GM21381 (cell line): ENCODE results near the gene RTP5.
A peak's percentile ranks its signal among the peaks of the same experiment; 100 is the strongest.

ENCODE experiments used
- ATAC-seq: cut with Tn5 transposase; IDR thresholded peaks from one replicate; pipeline ENCODE4 v1.9.1; 2021; ENCODE audit warnings: mild to moderate bottlenecking, moderate library complexity; ENCODE audit not compliant: unreplicated experiment

RTP5 gene

DNA sequence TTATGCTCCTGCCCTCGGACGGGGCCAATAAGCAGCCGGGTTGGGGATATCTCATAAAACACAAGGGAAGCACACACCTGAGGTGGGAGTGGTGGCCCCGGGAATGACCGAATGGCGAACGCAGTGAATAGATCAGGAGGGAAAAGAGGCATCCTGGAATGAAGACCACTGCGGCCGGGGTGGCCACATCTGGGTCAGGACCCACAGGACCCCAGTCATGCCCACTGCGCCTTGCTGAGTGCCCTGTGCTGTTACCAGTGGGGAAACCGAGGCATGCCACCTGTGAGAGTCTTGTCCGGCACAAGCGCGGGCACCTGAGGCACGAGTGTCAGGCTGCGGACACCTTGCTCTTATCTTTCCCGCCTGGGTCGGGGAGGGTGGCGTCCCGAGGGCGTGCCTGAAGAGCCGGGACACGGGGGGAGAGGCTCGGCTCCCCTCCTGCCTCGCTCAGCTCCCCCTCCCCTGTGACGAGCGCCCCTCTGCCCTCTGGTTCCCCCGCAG lies 12.4 kb upstream of the RTP5 start:
- ATAC-seq: no peak

DNA sequence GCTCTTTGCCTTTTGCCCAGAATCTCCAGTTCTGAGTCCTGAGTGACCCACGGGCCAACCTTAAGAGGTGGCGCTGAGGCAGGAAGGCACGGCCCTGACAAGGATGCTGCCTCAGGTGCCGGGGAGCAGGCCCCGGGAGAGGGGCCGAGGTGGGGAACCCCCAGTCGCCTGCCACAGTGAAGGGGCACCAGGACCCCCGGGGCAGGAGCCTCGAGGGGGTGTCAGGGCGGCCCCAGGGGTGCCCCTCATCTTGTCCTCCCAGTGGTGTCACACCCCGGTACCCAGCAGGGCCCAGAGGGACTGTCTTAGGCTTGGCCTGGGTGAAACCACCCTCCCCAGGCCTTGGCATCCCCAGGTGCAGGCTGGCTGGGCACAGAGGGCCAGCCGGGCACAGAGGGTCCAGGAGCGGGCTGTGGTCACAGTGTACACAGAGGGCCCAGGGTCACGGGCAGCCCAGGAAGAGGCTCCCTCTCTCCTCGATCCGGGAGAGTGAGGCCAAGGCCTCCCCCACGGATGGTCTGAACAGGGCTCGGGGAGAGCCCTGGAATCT lies 11.9 kb upstream of the RTP5 start:
- no peak for ATAC-seq

DNA sequence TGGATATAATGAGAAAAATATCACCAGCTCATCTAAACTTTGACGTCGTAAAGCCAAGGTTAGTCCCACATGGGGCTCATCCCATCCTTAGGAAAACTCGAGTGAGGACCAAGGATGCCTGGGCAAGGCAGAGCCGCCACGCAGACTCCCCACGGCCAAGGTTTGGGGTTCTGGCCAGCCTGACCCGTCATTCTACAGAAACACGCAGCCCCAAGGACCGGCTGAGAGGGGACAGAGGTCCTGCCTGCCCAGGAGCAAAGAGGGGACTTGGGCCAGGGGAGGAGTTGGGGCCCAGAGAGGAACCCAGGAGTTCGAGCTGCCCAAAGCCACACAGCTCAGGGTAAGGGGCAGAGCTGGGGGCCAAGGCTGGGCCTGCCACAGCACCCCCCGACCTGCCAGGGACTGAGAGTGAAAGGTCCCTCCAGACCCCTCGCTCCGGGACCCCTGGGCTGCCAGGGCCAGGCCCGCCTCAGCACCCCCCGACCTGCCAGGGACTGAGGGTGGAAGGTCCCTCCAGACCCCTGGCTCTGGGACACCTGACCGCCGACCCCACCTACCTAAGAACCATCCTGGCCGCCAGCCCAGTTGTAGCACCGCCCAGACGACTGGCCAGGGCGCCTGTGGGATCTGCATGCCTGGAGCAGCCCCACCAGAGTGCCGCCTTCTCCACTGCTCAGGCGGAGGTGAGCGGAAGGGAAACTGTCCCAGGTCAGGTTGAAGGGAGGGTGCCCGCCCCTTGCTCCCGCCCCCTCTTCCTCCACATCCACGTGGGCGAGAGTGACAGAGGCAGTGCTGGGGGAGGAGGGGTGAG lies 11.1 kb upstream of the RTP5 start, which contains the start of gene PDCD1:
TSS of gene PDCD1 (minus strand) at position 689 of the 811 bp plus-strand sequence. CDS start at position 633, 56 bp downstream.
- no peak for ATAC-seq

DNA sequence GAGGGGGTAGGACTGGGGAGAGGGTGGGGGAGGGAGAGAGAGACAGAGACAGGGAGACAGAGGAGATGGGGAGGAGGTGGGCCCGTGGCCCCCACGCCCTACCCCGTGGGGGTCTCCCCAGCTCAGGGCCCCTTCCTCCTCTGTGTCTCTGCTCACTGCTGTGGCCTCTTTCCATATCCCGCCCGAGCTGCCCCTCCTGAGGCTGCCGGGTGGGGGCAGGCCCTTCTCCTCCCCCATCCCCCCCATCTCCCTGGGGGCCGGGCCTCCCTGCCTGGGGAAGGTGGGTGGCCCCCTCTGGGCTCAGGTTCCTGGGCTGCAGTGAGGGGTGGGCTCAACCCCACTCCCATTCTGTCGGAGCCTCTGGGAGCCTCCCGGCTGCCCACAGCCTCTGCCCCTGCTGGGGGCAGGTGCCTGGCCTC lies 10.5 kb upstream of the RTP5 start:
- ATAC-seq: no peak

DNA sequence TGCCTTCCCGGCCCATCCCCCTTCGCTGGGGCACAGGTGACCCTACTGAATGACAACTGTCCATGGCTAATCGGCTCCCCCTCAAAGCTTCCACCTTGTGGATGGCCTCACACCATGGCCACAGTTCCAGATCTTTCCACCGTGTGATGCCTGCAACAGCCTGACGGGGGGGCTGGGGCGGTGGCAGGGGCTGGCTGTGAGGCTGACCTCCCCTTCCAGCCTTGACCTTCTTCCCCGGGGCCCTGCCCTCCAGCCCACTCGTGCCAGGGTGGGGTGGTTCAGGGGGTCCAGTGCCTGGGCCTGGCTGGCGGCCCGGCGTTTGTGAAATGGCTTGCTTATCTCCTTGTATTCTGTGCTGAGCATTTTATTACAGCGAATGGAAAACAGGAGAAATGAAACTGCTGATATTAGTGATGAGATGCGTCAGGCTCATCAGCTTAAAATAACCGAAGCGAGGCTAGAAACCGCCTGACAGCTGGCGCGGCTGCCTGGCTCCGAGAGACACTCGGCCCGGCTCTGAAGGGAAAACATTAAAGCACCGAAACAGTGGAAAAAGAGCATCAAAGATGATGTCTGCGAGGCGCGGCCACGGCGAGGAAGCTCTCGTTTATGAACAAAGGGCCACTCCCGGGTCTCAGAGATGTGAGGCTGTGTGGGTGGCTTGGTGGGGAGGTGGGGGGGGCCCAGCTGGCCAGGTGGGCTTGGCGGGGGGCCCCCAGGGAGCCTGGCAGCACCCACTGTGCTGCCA lies 9.9 kb upstream of the RTP5 start:
- ATAC-seq: peak; percentile 50

DNA sequence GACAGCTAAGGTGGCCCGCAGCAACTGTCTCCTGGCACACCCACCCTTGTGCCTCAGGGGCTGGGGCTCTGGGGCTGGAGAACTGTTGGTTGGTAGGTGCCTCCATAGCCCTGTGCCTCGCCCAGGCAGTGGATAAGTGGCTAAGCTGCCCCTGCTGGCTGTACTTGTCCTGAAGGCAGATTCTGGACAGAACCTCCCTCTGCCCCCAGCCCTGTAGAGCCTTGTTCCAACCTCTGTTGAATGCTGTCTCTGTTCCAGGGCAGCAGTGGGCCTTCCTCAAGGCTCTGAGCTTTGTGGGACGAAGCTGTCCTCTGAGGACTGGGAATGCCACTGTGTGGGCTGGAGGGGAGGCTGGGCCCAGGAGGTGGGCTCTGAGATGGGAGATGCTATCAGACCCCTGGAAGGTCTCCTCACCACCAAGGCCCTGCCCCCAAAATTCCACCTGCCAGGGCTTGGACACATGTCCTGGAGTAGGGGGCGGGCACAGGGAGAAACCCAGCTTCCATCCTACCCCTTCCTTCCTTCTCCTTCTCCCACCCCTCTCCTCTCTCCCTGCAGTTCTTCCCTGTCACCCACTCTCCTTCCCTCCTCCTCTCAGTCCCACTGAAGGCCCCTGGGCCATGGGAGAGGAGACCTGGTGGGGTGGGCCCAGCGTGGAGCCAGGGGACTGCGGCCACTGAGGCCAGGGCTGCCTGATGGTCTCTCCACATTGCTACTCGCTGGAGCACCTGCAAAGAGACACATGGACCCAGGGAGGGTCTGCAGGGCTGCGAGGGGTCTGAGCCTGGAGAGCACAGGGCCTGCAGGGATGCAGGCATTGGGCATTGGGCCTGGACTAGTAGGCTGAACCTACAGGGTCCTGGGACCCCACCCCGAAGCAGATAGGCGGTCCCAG lies 9.1 kb upstream of the RTP5 start:
- ATAC-seq: no peak

DNA sequence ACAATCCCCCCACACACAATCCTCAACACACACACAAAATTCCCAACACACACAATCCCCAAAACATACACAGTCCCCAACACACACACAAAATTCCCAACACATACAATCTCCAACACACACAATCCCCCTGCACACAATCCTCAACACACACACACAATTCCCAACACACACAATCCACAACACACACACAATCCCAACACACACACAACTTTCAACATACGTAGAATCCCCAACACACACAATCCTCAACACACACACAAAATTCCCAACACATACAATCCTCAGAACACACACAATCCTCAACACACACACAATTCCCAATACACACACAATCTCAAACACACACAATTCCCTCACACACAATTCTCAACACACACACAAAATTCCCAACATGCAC lies 8.3 kb upstream of the RTP5 start:
- no peak for ATAC-seq

DNA sequence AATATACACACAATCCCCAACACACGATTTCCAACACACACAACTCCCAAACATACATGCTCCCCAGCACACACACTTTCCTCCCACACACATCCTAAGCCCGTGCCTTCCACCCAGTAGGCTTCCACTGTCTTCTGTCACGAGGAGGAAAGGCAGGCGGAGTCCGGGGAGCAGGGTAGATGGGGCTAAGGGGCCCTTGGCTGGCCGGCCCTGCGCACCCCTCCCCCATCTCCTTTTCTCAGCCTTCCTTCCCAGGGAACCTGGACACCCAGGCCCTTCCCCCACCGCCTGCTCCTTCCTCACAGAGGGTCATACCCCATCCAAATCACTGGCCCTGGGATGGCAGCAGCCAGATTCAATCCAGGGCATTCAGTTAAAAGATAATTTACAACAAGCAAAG lies 7.4 kb upstream of the RTP5 start:
- no peak for ATAC-seq

DNA sequence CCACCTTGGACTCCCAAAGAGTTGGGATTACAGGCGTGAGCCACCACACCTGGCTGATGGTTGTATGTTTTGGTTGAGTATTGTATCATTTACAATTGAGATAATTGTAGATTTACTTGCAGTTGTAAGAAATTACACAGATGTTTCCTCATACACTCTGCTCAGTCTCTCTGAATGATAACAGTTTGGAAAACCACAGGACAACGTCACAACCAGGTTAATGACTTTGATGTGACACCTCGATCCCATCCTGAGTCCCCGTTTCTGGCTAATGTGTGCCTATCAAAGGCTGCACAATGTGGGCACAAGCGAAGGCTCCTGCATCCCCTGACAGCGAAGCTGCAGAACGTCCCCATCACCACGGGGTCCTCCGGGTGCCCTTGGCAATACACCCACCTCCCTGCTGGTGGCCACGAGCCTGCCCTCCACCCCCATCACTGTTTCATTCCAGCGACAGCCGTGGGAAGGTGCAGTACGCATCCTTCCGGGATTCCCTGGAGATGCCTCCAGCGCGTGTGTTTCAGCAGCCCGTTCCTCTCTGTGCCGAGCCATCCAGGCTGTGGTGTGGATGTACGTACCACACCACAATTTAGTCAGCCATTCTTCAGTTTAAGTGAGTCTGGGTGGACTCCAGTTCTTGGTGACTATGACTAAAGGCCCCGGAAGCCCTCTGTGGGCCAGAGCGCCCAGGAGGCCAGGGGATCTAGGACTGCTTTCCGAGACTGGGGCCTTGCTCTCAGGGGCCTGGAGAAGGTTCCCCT lies 6.6 kb upstream of the RTP5 start:
- no peak for ATAC-seq

DNA sequence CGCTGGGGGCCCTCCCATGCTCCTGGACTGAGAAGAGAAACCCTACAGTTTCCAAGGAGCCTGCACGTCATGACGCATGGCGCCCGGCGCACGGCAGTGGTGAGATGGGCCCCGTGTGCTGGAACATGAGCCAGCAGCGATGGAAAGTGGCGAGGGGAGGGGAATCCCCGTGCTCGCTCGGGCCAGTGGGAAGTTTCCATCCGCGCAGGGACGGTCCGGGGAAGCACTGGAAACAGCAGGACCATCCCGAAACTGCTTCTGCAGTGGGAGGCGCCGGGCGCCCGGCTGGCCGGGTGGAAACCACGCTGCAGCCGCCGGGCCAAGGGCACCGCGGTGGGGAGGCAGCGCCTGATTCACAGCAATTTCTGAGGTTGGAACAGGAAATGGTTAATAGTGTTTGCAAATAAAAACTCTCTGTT lies 6.0 kb upstream of the RTP5 start:
- ATAC-seq: no peak

DNA sequence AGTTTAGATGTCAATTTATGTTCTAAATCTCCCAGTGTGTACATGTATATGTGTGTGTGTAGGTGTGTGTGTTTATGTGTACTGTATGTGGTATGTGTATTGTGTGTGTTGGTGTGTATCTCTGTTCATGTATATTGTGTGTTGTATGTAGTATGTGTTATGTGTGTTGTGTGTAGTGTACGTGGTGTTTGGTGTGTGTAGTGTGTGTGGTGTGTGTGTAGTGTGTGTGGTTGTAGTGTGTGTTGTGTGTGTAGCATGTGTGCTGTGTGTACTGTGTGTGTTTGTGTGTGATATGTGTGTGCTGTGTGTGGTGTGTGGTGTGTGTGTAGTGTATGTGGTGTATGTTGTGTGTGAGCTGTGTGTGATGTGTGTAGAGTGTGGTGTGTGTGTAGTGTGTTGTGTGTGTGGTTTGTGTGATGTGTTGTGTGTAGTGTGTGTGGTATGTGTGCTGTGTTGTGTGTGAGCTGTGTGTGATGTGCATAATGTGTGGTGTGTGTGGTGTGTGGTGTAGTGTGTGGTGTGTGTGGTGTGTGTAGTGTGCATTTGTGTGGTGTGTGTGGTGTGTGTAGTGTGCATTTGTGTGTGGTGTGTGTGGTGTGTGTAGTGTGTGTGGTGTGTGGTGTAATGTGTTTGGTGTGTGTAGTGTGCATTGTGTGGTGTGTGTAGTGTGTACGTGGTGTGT lies 5.2 kb upstream of the RTP5 start:
- no peak for ATAC-seq

DNA sequence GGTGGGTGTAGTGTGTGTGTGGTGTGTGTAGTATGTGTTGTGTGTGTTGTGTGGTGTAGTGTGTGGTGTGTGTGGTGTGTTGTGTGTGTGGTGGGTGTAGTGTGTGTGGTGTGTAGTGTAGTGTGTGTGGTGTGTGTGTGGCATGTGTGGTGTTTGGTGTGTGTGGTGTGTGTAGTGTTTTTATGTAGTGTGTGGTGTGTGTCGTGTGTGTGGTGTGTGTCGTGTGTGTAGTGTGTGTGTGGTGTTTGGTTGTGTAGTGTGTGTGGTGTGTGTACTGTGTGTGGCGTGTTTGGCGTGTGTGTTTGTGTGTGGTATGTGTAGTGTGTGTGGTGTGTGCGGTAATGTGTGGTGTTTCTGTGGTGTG lies 4.7 kb upstream of the RTP5 start:
- no peak for ATAC-seq

DNA sequence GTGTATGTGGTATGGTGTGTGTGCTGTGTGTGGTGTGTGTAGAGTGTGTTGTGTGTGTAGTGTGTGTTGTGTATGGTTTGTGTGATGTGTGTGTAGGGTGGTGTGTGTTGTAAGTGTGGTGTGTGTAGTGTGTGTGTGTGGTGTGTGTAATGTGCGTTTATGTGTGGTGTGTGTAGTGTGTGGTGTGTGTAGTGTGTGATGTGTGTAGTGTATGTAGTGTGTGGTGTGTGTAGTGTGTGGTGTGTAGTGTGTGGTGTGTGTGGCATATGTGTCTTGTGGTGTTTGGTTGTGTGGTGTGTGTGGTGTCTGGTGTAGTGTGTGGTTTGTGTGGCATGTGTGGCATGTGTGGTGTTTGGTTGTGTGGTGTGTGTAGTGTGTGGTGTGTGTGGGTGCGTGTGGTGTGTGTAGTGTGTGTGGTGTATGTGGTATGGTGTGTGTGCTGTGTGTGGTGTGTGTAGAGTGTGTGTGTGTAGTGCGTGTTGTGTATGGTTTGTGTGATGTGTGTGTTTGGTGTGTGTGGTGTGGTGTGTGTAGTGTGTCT lies 4.0 kb upstream of the RTP5 start:
- ATAC-seq: no peak

DNA sequence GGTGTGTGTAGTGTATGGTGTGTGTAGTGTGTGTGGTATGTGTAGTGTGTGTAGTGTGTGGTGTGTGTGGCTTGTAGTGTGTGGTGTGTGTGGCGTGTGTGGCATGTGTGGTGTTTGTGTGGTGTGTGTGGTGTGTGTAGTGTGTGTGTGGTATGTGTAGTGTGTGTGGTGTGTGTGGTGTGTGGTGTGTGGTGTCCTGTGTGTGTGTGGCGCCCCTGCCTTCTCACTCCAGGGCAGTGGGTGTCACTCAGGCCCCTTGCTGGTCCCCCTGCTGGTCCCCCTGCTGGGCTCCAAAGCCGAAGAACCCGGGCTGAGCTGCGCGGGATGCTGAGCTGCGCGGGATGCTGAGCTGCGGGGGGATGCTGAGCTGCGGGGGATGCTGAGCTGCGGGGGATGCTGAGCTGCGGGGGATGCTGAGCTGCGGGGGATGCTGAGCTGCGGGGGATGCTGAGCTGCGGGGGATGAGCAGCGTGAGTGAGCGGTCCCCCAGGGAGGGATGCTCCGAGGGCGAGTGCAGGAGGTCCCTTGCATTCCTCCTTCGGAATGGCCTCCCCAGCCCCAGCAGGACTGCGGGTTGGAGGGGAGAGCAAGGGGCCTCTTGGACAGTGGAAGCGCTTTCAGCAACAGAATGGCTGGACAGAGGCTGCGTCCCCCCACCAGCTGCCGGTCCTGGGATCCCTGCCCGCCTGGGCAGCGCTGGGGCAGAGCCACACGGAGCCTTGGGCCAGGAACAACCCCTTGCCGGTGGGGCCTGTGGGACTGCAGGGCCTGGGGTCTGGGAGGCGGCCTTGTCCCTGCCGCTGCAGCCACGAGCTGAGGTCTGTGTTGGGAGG lies 3.4 kb upstream of the RTP5 start:
- ATAC-seq: no peak

DNA sequence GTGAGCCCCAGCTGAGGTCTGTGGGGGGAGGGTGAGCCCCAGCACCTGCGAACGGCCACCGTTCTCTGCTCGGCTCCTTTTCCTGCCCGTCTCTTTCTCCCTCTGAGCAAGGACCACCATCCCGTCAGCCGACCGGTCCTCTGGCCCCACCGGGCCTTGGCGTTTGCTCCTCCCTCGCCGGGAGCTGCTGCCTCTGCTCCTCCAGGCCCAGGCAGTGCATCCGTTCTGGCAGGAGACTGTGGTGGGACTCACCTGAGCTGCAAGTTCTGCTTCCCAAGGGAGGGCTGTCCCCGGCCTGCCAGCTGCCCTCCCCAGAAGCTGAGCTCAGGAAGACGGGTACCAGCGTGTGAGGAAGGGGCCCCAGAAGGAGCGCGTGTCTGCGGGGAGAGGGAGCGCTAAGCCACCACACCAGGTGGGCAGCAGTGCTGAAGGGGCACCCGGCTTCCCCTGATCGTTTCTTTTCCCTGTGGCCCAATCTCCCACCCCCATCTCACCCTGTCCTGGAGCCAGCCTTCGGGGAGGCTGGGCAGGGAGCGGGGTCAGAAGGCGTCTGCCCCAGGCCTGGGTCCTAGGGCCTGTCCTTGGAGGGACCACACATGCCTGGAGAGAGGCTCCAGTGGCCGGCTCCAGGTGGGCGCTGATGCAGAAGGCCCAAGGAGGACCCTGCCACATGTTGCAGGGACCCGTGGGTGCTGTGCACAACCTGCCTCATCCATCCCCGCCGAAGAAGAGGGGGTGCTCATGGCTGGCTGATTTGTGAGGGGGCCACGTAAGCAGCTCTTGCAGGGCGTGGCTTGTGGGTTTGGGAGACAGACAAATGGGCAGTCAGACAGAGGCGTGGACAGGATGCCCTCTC lies 2.5 kb upstream of the RTP5 start:
- no peak for ATAC-seq

DNA sequence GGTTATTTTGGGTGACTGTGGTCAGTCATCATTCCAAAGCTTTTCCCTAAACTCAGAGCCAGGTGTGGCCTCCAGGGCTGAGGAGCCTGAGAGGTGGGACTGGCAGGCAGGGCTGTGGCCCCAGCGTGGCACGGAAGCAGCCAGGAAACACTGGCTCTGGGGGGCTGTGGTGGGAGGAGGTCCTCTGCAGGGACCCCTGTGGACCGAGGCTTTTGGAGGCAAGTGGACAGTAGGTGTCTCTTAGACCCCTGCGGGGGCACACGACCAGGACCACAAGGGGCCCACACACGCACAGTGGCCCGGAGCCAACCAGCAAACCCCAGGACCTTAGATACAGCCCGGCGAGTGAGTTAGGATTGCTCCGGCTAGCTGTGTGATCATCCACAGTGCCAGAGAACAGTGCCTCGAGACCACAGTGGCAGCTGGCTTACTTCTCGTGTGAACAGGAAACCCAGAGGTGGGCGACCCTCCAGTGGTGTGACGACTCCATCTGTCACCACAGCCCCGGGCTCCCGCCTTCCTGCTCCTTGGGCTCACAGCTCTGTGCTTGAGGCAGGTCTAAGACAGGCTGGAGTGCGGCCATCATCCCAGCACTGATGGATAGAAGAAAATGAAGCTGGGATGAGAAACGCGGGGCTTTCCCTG lies 1.6 kb upstream of the RTP5 start:
- ATAC-seq: no peak

DNA sequence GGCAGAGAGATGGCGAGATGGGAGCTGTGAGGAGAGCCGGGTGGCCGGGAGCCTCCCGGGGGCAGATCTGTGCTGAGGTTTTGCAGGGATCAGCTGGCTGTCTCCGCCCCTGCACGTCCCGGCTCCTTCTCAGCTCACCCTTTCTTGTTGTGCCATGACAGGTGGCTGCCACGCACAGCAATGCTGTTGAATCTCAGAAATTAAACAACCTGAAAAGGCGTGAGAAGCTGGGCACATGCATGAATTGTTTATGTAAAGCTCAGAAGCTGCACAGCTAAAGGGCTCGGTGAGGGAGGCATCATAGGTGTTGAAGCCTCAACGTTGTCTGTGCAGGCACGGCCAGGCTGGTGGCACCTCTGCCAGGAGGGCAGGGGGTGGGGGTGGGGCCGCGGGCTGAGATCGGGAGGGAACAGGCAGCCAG lies 858 bp upstream of the RTP5 start:
- ATAC-seq: no peak
